PFSK-1 (cell line): ENCODE results near the gene ZNF641.

Experiments
- FOXP2 ChIP-seq: optimal IDR thresholded peaks from 2 replicates; pipeline ENCODE3; 2011; ENCODE audit warnings: borderline replicate concordance, control low read depth, inconsistent platforms; ENCODE audit not compliant: insufficient read depth; ENCODE audit errors: extremely low read length, extremely low read depth
- POLR2AphosphoS5 ChIP-seq: IDR thresholded peaks from 2 replicates; pipeline ENCODE4 v1.6.1; 2012; ENCODE audit warnings: low read depth, mild to moderate bottlenecking, control low read depth, low read length, moderate library complexity
- REST ChIP-seq, 2 experiments: IDR thresholded peaks; 2 replicates each; pipeline versions ENCODE4 v1.6.1 to v1.8.0; 2011 to 2012; ENCODE audit warnings: low read depth in 2 of 2, low read length in 2 of 2, control low read depth in 1 of 2, inconsistent platforms in 1 of 2, mild to moderate bottlenecking in 1 of 2, moderate library complexity in 1 of 2; ENCODE audit not compliant: insufficient read depth in 1 of 2
- SIN3A ChIP-seq: IDR thresholded peaks from 2 replicates; pipeline ENCODE4 v1.6.1; 2012; ENCODE audit warnings: mild to moderate bottlenecking, low read length, moderate library complexity, borderline replicate concordance; ENCODE audit not compliant: insufficient read depth
- TAF1 ChIP-seq: IDR thresholded peaks from 2 replicates; pipeline ENCODE4 v1.6.1; 2012; ENCODE audit warnings: low read length, control low read depth, borderline replicate concordance; ENCODE audit not compliant: insufficient read depth

DNA sequence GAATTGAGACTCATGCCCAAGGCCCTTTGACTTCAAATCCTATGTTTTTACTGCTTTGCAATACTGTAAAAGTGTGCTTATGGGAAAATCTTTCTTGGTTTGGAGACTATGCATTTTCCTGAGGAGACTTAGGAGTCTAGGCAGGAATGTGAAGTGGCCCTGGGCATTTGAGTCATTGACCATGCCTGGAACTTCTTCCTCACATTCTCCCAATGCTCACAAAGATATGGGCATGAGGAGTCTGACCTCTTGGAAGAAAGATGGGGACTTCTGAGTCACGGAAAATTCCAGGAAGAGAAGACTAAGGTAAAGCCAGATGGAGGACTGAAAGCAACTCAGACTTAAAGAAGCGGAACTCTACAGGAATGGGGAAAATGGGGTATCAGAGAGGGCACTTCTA is 38.2 kb upstream of the ZNF641 start:
- TF ChIP-seq REST (IDR thresholded peaks at IDR 0.05; ENCODE audit: insufficient read depth in 1 of 2, low read depth in 2 of 2, low read length in 2 of 2) (no peak), SIN3A (no peak), POLR2AphosphoS5 (no peak), TAF1 (no peak), FOXP2 (no peak)
